Testis (tissue), 3 donors: ENCODE data around the gene INPP5K. TPM values are rescaled to one million over a fixed set of nuclear protein-coding genes. Genes with fewer than 3 reads are reported as not detected.

Experiments used
- DNase-seq: peaks from one replicate; pipeline ENCODE4 v3.0.0-alpha.2; 2019
- H3K27ac ChIP-seq, 2 donors: fragments of 200-600 bp; sonication (generic); one replicate each; pipeline ENCODE4 v1.5.1; 2019
- H3K27me3 ChIP-seq: fragments of 200-600 bp; sonication (generic); one replicate; pipeline ENCODE4 v1.5.1; 2019
- H3K36me3 ChIP-seq: fragments of 200-600 bp; sonication (generic); one replicate; pipeline ENCODE4 v1.5.1; 2017; ENCODE audit warnings: low read depth; ENCODE audit errors: missing control alignments
- H3K4me1 ChIP-seq: fragments of 200-600 bp; sonication (generic); one replicate; pipeline ENCODE4 v1.5.1; 2019
- H3K4me3 ChIP-seq, 2 donors: fragments of 200-600 bp; sonication (generic); one replicate each; pipeline ENCODE4 v1.5.1; 2017 to 2019
- H3K9me3 ChIP-seq: fragments of 200-600 bp; sonication (generic); one replicate; pipeline ENCODE4 v1.5.1; 2017
- POLR2A ChIP-seq: fragments of 450-650 bp; IDR thresholded peaks from one replicate; pipeline ENCODE4 v1.6.1; 2017; ENCODE audit warnings: antibody characterized with exemption, mild to moderate bottlenecking, moderate library complexity
- WGBS, 2 donors: methylation state at CpG; one replicate each; pipeline ENCODE4 v1.1.5; 2018; 5-methylcytosine and 5-hydroxymethylcytosine counted together
- intact Hi-C: fragments of 100-400 bp; cut with DNase I; formaldehyde crosslinking; loops from one replicate; pipeline ENCODE4 v1.15.1; 2023; ENCODE audit warnings: low total_unique reads
- polyA plus RNA-seq: library from polyadenylated mRNA; stranded (reverse); fragments of 350-450 nt; fragmentation: Illumina TruSeq; extraction: RNeasy Lipid Tissue Mini Kit (QIAGEN cat#74804); gene quantifications from one replicate; pipeline ENCODE4 v1.2.3, GENCODE V29; 2014; ENCODE audit warnings: low read depth, low replicate concordance; ENCODE audit not compliant: insufficient read depth
- total RNA-seq, 2 donors: library from RNA; depleted of rRNA; stranded (reverse); fragments of >200 nt; gene quantifications; one replicate each; pipeline ENCODE4 v1.2.3, GENCODE V29; 2016
- TF ChIP-seq, protein P1 (sequence below), 3 experiments: fragments of 450-650 bp in 2 of 3; fragments of 200-600 bp in 1 of 3; sonication (generic) in 1 of 3; IDR thresholded peaks; one replicate each; pipeline ENCODE4 v1.5.1; 2016 to 2019; ENCODE audit warnings: antibody characterized with exemption in 3 of 3, mild to moderate bottlenecking in 2 of 3, moderate library complexity in 1 of 3

Gene INPP5K
- total and polyA plus RNA-seq, 3 donors from 2014 or later, result 81.2 to 87.8 (median 83.4) TPM

DNA sequence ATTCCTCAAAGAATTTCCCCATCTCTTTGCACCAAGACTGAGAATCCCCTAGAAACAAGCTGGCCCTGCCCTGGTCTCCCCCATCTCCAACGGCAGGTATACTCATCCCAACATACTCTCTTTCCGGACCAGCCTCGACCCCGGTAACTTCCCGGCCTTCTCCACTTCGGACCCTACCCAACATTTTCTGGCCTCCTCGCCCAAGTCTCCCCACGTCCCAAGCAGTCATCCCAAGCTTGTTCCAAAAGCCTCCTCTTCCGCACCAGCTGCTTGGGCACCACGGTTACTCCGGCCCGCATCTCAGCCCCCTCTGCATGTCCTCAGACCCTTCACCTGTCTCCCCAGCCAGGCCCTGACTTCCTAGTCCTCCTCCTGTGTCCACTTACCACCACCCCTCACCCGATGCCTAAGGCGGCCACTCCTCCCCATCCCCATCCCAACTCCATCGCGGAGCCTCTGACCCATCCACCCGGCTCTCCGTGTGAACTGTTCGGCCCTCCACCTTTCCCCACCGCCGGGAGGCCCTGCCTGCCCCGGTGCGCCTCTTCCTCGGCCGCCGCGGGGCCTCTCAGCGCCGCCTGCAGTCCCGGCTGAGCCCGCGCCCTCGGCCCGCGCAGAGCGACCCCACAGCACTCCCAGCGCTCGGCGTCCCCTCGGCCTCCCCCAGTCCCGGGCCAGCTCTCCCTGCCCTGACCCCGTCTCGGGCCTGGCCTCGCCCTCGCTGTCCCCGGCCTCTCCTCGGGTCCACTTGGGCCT, 45.2 kb upstream of the INPP5K start:
- Histone ChIP-seq H3K27me3 (no peaks in the 10 kb centered on the region), H3K4me3 (peak overlapping the region; percentile 68 to 95), H3K4me1 (peaks cover 19% of the 10 kb centered on the region), H3K36me3 (no peaks in the 10 kb centered on the region), H3K27ac (peak overlapping the region in 1 of 2 donors; percentile 88), H3K9me3 (no peaks in the 10 kb centered on the region)
- TF ChIP-seq, protein P1, sequence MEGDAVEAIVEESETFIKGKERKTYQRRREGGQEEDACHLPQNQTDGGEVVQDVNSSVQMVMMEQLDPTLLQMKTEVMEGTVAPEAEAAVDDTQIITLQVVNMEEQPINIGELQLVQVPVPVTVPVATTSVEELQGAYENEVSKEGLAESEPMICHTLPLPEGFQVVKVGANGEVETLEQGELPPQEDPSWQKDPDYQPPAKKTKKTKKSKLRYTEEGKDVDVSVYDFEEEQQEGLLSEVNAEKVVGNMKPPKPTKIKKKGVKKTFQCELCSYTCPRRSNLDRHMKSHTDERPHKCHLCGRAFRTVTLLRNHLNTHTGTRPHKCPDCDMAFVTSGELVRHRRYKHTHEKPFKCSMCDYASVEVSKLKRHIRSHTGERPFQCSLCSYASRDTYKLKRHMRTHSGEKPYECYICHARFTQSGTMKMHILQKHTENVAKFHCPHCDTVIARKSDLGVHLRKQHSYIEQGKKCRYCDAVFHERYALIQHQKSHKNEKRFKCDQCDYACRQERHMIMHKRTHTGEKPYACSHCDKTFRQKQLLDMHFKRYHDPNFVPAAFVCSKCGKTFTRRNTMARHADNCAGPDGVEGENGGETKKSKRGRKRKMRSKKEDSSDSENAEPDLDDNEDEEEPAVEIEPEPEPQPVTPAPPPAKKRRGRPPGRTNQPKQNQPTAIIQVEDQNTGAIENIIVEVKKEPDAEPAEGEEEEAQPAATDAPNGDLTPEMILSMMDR (IDR thresholded peaks at IDR 0.05), result peak in 2 of 3 experiments; percentile 8 to 32
- TF ChIP-seq POLR2A, result no peak
- DNase-seq, result no peak
- WGBS, 2 donors, result 4 to 5% methylated on average over 19 to 45 of the region's 47 CpGs
- intact Hi-C loops, result no loop called here

DNA sequence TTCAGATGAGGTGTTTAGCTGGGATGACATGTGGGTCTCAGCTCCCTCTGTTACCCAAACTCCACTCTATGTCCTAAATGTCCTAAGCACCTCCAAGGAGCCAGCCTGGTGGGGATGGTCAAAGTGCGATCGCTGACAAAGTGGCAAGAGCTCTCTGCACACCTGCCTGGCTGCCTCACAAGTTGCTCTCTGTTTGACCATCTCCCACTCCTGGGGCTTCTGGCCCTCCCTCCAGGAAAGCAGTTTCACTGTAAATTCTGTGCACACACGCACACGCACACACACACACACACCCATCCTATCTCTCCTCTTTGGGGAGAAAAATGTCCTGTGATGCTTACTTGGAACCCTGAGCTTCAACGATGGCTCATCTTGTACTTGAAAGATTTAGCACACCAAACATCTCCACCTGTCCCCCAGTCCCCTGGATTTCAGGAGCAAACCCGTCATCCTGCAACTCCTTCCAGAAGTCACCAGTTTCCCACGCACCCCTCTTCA, 44.5 kb upstream of the INPP5K start:
- Histone ChIP-seq H3K36me3 (no peaks in the 10 kb centered on the region), H3K4me3 (peak overlapping the region in 1 of 2 donors; percentile 68), H3K4me1 (peaks cover 19% of the 10 kb centered on the region), H3K9me3 (no peaks in the 10 kb centered on the region), H3K27me3 (no peaks in the 10 kb centered on the region), H3K27ac (no peak overlapping the region)
- TF ChIP-seq, protein P1 (IDR thresholded peaks at IDR 0.05), result no peak
- TF ChIP-seq POLR2A, result no peak
- no peak for DNase-seq
- WGBS, 2 donors, result 58 to 65% methylated on average over 7 of the region's 7 CpGs
- intact Hi-C loops, result no loop called here

DNA sequence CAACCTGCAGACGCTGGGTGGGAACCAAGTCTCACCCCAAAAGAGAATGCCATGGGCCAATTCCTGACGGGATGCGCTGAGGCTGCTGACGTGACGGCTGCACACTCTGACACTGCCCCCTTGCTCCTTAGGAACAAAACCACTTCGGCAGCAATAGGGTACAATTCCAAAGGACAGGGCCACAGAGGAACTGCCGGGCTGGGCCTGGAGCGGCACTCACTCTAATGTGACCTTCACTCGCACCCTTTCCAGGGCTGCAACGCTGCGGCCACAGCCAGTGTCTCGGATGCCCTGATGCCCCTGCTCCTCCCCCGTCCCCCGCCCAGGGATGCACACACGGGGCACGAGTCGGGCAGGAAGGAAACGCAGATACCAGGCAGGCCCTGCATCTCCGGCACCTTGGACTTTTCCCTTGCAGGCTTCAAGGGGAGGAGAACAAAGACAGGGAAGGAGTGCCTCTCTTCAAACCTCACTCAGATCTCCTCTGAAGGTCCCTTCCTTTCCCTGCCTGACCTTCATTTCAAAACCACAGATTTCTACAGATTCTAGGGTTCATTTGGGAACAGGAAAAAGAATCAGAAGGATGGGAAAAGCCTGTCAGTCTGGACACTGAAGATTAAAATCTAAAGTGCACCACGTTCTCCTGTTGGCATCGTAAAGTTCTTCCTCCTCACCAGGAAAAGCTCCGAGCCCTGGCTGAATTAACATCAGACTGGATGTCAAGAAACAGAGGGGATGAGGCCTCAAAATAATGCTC, 43.9 kb upstream of the INPP5K start:
- intact Hi-C loops, result no loop called here
- H3K4me3 ChIP-seq, result no peak overlapping the region
- H3K4me1 ChIP-seq, result peaks cover 19% of the 10 kb centered on the region
- H3K9me3 ChIP-seq, result no peaks in the 10 kb centered on the region
- 56 to 70% methylated on average over 15 to 22 of the region's 22 CpGs for WGBS, 2 donors
- H3K27me3 ChIP-seq, result no peaks in the 10 kb centered on the region
- no peak for TF ChIP-seq POLR2A
- TF ChIP-seq, protein P1 (IDR thresholded peaks at IDR 0.05), result no peak
- no peaks in the 10 kb centered on the region for H3K36me3 ChIP-seq
- H3K27ac ChIP-seq, result no peak overlapping the region
- no peak for DNase-seq

DNA sequence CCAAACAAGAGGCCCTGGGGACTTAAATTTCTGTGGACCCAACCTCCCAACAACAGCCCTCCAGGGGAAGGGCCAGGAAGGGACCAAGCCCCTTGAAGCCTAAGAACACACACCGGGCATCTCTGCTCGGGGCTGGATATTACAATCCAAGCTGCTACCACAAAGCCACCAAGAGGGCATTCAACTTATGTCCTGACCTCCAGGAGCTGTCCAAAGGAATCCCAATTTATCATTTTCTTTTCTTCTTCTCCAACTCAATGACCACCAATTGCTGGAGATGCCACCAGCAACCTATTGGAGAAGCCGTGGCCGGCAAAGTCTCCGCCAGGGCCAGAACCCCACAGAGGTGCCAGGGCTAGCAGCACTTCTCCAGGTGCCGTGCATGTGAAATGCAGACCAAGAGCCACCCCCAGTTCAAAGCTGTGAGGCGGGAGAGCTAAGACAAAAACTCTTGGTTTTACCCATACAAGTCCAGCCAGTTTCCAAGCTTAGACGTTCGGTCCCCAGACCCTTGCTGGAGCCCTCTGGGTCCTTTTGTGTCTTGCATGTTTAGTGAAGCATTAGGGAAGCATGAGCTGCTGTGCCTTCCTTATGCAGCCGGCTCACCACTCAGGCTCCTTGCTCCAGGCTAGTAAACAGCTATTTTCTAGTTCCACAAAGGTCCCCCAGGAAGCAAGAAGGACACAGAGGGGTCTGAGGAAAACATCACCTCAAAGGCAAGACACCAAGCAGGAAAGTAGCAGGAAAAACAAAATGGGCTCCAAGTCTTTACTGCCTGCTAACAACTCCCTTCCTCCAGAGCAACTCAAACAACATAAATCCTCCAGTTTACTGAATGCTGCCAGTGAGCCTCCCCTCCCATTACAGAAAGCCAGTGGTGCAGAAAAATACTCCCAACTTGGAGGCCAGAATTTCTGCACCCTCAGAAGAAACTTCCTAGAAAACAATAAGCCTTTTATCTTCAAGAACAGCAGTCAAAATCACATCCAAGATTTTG, 42.9 kb upstream of the INPP5K start:
- DNase-seq, result no peak
- peaks cover 19% of the 10 kb centered on the region for H3K4me1 ChIP-seq
- H3K9me3 ChIP-seq, result no peaks in the 10 kb centered on the region
- no peaks in the 10 kb centered on the region for H3K36me3 ChIP-seq
- intact Hi-C loops, result no loop called here
- WGBS, 2 donors, result 82 to 90% methylated on average over 8 to 10 of the region's 10 CpGs
- no peak overlapping the region for H3K27ac ChIP-seq
- H3K4me3 ChIP-seq, result no peak overlapping the region
- no peaks in the 10 kb centered on the region for H3K27me3 ChIP-seq
- TF ChIP-seq, protein P1 (IDR thresholded peaks at IDR 0.05), result no peak
- TF ChIP-seq POLR2A, result no peak
